Trophoblast cell (in vitro differentiated cells and primary cell): ENCODE measurements around the gene CELF4.

ENCODE experiments used
- DNase-seq, 2 donors: peaks; one replicate each; pipeline ENCODE4 v3.0.0-alpha.2; 2016
- H2AFZ ChIP-seq: 2 replicates; pipeline ENCODE4 v1.6.1; 2013; ENCODE audit warnings: low read length, moderate library complexity, mild to moderate bottlenecking; ENCODE audit not compliant: insufficient read depth, poor library complexity
- H2AK5ac ChIP-seq: 2 replicates; pipeline ENCODE4 v1.6.1; 2013; ENCODE audit warnings: mild to moderate bottlenecking, low read length
- H2BK120ac ChIP-seq: 2 replicates; pipeline ENCODE4 v1.6.1; 2013; ENCODE audit warnings: low read length, mild to moderate bottlenecking, moderate library complexity; ENCODE audit not compliant: insufficient read depth, poor library complexity
- H2BK12ac ChIP-seq: 2 replicates; pipeline ENCODE4 v1.6.1; 2013; ENCODE audit warnings: mild to moderate bottlenecking, low read length, moderate library complexity
- H2BK5ac ChIP-seq: 2 replicates; pipeline ENCODE4 v1.6.1; 2013; ENCODE audit warnings: low read length, low read depth, moderate library complexity, mild to moderate bottlenecking; ENCODE audit not compliant: poor library complexity
- H3K14ac ChIP-seq: 2 replicates; pipeline ENCODE4 v1.6.1; 2013; ENCODE audit warnings: mild to moderate bottlenecking, low read length
- H3K18ac ChIP-seq: 2 replicates; pipeline ENCODE4 v1.6.1; 2013; ENCODE audit warnings: mild to moderate bottlenecking, low read length
- H3K23ac ChIP-seq: 2 replicates; pipeline ENCODE4 v1.6.1; 2013; ENCODE audit warnings: low read length
- H3K27ac ChIP-seq: 2 replicates; pipeline ENCODE4 v1.5.1; 2013; ENCODE audit warnings: low read depth, mild to moderate bottlenecking, inconsistent platforms, low read length, moderate library complexity
- H3K27me3 ChIP-seq: 2 replicates; pipeline ENCODE4 v1.6.1; 2013; ENCODE audit warnings: inconsistent platforms, mild to moderate bottlenecking, low read length, moderate library complexity; ENCODE audit not compliant: insufficient read depth
- H3K36me3 ChIP-seq, 2 experiments: 1 replicate in 1 of 2; 2 replicates in 1 of 2; pipeline ENCODE4 v1.6.1; 2013; ENCODE audit warnings: low read length in 2 of 2, mild to moderate bottlenecking in 2 of 2, moderate library complexity in 1 of 2; ENCODE audit not compliant: insufficient read depth in 2 of 2, control insufficient read depth in 1 of 2
- H3K4ac ChIP-seq: 2 replicates; pipeline ENCODE4 v1.6.1; 2013; ENCODE audit warnings: low read depth, mild to moderate bottlenecking, low read length, moderate library complexity
- H3K4me1 ChIP-seq, 2 experiments: 1 replicate in 1 of 2; 2 replicates in 1 of 2; pipeline ENCODE4 v1.6.1; 2013; ENCODE audit warnings: low read length in 2 of 2, mild to moderate bottlenecking in 2 of 2, moderate library complexity in 1 of 2; ENCODE audit not compliant: insufficient read depth in 2 of 2, control insufficient read depth in 1 of 2
- H3K4me2 ChIP-seq: 2 replicates; pipeline ENCODE4 v1.6.1; 2013; ENCODE audit warnings: inconsistent platforms, mild to moderate bottlenecking, low read length, moderate library complexity
- H3K4me3 ChIP-seq: 2 replicates; pipeline ENCODE4 v1.5.1; 2013; ENCODE audit warnings: mild to moderate bottlenecking, low read depth, low read length, inconsistent platforms
- H3K79me1 ChIP-seq: one replicate; pipeline ENCODE4 v1.6.1; 2013; ENCODE audit warnings: low read length
- H3K79me2 ChIP-seq: 2 replicates; pipeline ENCODE4 v1.6.1; 2013; ENCODE audit warnings: low read length, mild to moderate bottlenecking; ENCODE audit not compliant: control insufficient read depth, insufficient read depth, poor library complexity
- H3K9ac ChIP-seq: 2 replicates; pipeline ENCODE4 v1.6.1; 2013; ENCODE audit warnings: mild to moderate bottlenecking, low read length
- H3K9me3 ChIP-seq: 2 replicates; pipeline ENCODE4 v1.6.1; 2013; ENCODE audit warnings: low read depth, mild to moderate bottlenecking, control low read depth, inconsistent platforms, low read length; ENCODE audit not compliant: insufficient read depth
- H4K12ac ChIP-seq: 2 replicates; pipeline ENCODE4 v1.6.1; 2013; ENCODE audit warnings: low read depth, mild to moderate bottlenecking, low read length, moderate library complexity
- H4K8ac ChIP-seq: 2 replicates; pipeline ENCODE4 v1.6.1; 2013; ENCODE audit warnings: low read depth, mild to moderate bottlenecking, low read length, moderate library complexity
- H4K91ac ChIP-seq: one replicate; pipeline ENCODE4 v1.6.1; 2013; ENCODE audit warnings: low read depth, mild to moderate bottlenecking, low read length, moderate library complexity
- WGBS: extraction: QIAGEN DNeasy Blood & Tissue Kit; methylation state at CpG from one replicate; pipeline ENCODE4 v1.1.7; 2013; ENCODE audit warnings: missing lambda C conversion rate; ENCODE audit not compliant: insufficient read length, insufficient coverage; ENCODE audit errors: extremely low coverage; 5-methylcytosine and 5-hydroxymethylcytosine counted together

Gene CELF4

DNA sequence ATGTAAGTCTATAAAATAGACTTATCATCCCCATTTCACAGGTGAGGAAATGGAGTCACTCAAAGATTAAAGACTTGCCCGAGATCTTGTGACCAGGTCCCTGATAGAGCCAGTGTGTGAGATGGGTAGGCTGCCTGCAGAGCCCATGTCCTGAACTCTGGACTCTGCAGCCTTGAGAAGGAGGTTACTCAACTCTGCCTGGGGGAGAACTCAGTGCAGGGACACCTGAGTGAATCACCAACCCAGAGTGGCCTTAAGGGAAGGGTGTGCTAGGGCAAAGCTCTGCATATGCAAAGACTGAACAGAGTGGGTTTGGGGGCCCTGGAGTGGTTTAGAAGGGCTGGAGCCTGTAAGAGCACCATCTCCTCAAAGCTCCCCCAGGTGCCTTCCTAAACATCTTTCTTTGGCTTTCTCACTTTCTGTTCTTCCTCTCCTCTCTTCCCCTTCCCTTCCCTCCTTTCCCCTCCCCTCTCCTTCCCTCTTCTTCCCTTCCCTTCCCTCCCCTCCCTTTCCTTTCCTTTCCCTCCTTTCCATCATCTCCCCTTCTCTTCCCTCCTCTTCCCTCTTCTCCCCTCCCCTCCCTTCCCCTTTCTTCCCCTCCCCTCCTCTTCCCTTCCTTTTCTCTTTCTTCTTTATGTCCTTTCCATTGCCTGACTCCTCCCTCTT, 67.6 kb downstream of the CELF4 start:
- peak; percentile 74 to 80 for DNase-seq
- Histone ChIP-seq H2AFZ (no peak overlapping the region), H3K4me2 (no peak overlapping the region), H3K23ac (no peak overlapping the region), H3K4me1 (peaks cover 12 to 14% of the 10 kb centered on the region in 2 experiments), H3K36me3 (no peaks in the 10 kb centered on the region), H3K4ac (no peak overlapping the region), H3K9me3 (no peaks in the 10 kb centered on the region), H3K18ac (no peak overlapping the region), H2BK5ac (no peak overlapping the region), H2BK12ac (no peak overlapping the region), H4K8ac (no peak overlapping the region), H3K4me3 (no peak overlapping the region), H2AK5ac (no peak overlapping the region), H3K27ac (no peak overlapping the region), H4K12ac (no peak overlapping the region), H4K91ac (no peak overlapping the region), H2BK120ac (no peak overlapping the region), H3K27me3 (no peaks in the 10 kb centered on the region), H3K9ac (no peak overlapping the region), H3K79me1 (peaks cover 7% of the 10 kb centered on the region), H3K79me2 (no peaks in the 10 kb centered on the region), H3K14ac (no peak overlapping the region)
- no CpG with 5 or more reads among the region's 1 CpG for WGBS

DNA sequence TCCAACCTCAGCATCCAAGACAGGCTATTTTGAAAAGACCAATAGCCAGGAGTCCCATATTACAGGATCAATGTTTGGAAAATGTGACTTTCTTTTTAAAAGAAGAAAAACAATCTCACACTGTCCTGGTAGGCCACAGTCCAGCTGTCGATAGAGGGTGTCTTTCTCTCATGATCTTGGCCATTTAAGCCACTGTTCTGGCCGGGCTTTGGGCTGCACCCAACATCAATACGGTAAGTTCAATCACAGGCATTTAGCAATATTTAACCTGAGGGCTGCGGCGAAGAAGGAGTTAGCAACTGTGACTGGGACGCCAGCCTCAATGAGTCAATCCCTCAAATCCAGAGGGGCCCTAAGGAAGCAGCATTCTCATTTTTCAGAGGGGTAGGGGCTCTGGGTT, 69.0 kb downstream of the CELF4 start:
- Histone ChIP-seq H4K12ac (no peak overlapping the region), H3K4ac (no peak overlapping the region), H3K79me2 (no peaks in the 10 kb centered on the region), H2BK12ac (no peak overlapping the region), H4K8ac (no peak overlapping the region), H3K36me3 (no peaks in the 10 kb centered on the region), H3K27me3 (no peaks in the 10 kb centered on the region), H3K4me3 (no peak overlapping the region), H3K27ac (no peak overlapping the region), H2BK120ac (no peak overlapping the region), H3K4me1 (peaks cover 9 to 10% of the 10 kb centered on the region in 2 experiments), H3K18ac (no peak overlapping the region), H2BK5ac (no peak overlapping the region), H3K9me3 (no peaks in the 10 kb centered on the region), H3K9ac (no peak overlapping the region), H2AK5ac (no peak overlapping the region), H4K91ac (no peak overlapping the region), H2AFZ (no peak overlapping the region), H3K23ac (no peak overlapping the region), H3K14ac (no peak overlapping the region), H3K4me2 (no peak overlapping the region), H3K79me1 (peaks cover 4% of the 10 kb centered on the region)
- no peak for DNase-seq
- no CpG with 5 or more reads among the region's 6 CpGs for WGBS

DNA sequence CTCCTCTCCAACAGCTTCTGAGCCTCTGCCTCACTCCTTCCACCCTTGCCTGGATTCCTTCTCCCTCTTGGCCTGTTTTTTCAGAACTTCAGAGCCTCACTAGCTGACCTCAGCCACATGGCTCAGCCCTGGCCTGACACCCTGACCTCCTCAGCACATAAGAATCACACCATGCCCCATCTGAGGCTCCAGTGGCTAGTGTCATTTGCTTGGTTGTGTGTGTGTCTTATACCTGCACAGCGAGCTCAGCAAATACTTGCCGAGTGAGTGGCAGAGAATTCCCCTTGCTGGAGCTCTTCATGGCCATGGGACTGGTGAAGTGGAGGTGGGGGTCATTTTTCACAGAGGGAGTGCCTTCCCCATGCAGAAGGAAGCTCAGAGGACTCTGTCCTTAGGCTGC, 70.2 kb downstream of the CELF4 start:
- Histone ChIP-seq H3K36me3 (no peaks in the 10 kb centered on the region), H3K14ac (no peak overlapping the region), H2BK12ac (no peak overlapping the region), H2BK5ac (no peak overlapping the region), H3K23ac (no peak overlapping the region), H3K9ac (no peak overlapping the region), H3K27ac (no peak overlapping the region), H3K18ac (no peak overlapping the region), H2BK120ac (no peak overlapping the region), H3K27me3 (no peaks in the 10 kb centered on the region), H4K12ac (no peak overlapping the region), H3K79me1 (no peaks in the 10 kb centered on the region), H3K4me2 (no peak overlapping the region), H3K4me3 (no peak overlapping the region), H2AFZ (no peak overlapping the region), H3K79me2 (no peaks in the 10 kb centered on the region), H4K91ac (no peak overlapping the region), H3K4me1 (peaks cover 0 to 2% of the 10 kb centered on the region in 2 experiments), H2AK5ac (no peak overlapping the region), H3K9me3 (no peaks in the 10 kb centered on the region), H4K8ac (no peak overlapping the region), H3K4ac (no peak overlapping the region)
- DNase-seq: no peak
- WGBS: no CpG with 5 or more reads among the region's 2 CpGs

- no CpG with 5 or more reads among the region's 5 CpGs for WGBS
- H3K79me1 ChIP-seq: no peaks in the 10 kb centered on the region
- H2AFZ ChIP-seq: no peak overlapping the region
Observed at GRCh38 chr18:37494406-37494805, 71.2 kb downstream of the CELF4 start.

More at GRCh38 chr18:37494406-37494805, 71.2 kb downstream of the CELF4 start:
- Histone ChIP-seq H3K4me1 (peaks cover 0 to 2% of the 10 kb centered on the region in 2 experiments), H3K4ac (no peak overlapping the region), H2BK5ac (no peak overlapping the region), H3K27ac (no peak overlapping the region), H4K8ac (no peak overlapping the region), H3K79me2 (no peaks in the 10 kb centered on the region), H3K23ac (no peak overlapping the region), H3K9me3 (no peaks in the 10 kb centered on the region), H3K9ac (no peak overlapping the region), H4K91ac (no peak overlapping the region), H2BK12ac (no peak overlapping the region), H3K27me3 (no peaks in the 10 kb centered on the region), H3K14ac (no peak overlapping the region), H4K12ac (no peak overlapping the region), H2BK120ac (no peak overlapping the region), H3K36me3 (no peaks in the 10 kb centered on the region), H2AK5ac (no peak overlapping the region), H3K4me3 (no peak overlapping the region), H3K4me2 (no peak overlapping the region), H3K18ac (no peak overlapping the region)
- no peak for DNase-seq
